Measurements from ENCODE around the gene C10orf67.

C10orf67 gene

GRCh38 chr10:23351926-23352519 is 7.4 kb upstream of the C10orf67 start:
- TF ChIP-seq CEBPB (IDR thresholded peaks at IDR 0.05) (no peak), EP300 (IDR thresholded peaks at IDR 0.05; ENCODE audit: borderline replicate concordance) (no peak)

DNA sequence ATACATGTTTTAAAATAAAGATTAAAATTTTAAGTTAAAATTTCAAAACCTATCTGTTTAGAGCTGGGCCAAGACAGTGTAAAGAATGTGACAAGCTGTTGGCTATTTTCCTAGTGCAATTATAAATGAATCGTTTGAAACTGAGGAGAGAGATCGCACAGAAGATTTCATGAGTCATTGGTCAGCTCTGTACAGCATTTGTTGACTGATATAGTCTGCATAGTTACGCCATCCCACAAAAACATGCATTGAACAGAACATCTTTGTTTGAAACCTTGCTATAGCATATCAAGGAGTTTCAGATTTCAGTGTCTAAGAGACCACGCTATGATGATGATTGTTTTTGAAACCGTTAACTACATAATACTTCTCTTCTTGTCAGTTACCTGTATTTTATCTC is 1.3 kb upstream of the C10orf67 start:
- TF ChIP-seq, protein P1, sequence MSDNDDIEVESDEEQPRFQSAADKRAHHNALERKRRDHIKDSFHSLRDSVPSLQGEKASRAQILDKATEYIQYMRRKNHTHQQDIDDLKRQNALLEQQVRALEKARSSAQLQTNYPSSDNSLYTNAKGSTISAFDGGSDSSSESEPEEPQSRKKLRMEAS (IDR thresholded peaks at IDR 0.05): no peak
- TF ChIP-seq CEBPB (IDR thresholded peaks at IDR 0.05) (no peak), REST (IDR thresholded peaks at IDR 0.05; ENCODE audit: low read depth) (no peak), RAD21 (IDR thresholded peaks at IDR 0.05; ENCODE audit: low read depth) (no peak), NFIC (IDR thresholded peaks at IDR 0.05) (no peak), YY1 (IDR thresholded peaks at IDR 0.05; ENCODE audit: low read depth) (no peak), TCF12 (IDR thresholded peaks at IDR 0.05; ENCODE audit: low read depth) (no peak), EP300 (IDR thresholded peaks at IDR 0.05; ENCODE audit: borderline replicate concordance) (no peak), FOXM1 (IDR thresholded peaks at IDR 0.05; ENCODE audit: borderline replicate concordance, low read depth) (no peak), ZBTB7A (IDR thresholded peaks at IDR 0.05; ENCODE audit: low read depth) (no peak), EGR1 (IDR thresholded peaks at IDR 0.05) (no peak), USF1 (IDR thresholded peaks at IDR 0.05) (no peak), TEAD4 (IDR thresholded peaks at IDR 0.05) (no peak), TAF1 (IDR thresholded peaks at IDR 0.05; ENCODE audit: low read depth) (no peak), CREB1 (IDR thresholded peaks at IDR 0.05; ENCODE audit: low read depth) (no peak)

- TF ChIP-seq TAF1 (IDR thresholded peaks at IDR 0.05; ENCODE audit: low read depth) (no peak), EGR1 (IDR thresholded peaks at IDR 0.05) (peak; percentile 56), ZBTB7A (IDR thresholded peaks at IDR 0.05; ENCODE audit: low read depth) (no peak)
Observed at GRCh38 chr10:23343591-23344240, 881 bp downstream of the C10orf67 start.

- TF ChIP-seq CREB1 (IDR thresholded peaks at IDR 0.05; ENCODE audit: low read depth) (no peak), EP300 (IDR thresholded peaks at IDR 0.05; ENCODE audit: borderline replicate concordance) (no peak), TEAD4 (IDR thresholded peaks at IDR 0.05) (no peak), RAD21 (IDR thresholded peaks at IDR 0.05; ENCODE audit: low read depth) (no peak), EGR1 (IDR thresholded peaks at IDR 0.05) (no peak), YY1 (IDR thresholded peaks at IDR 0.05; ENCODE audit: low read depth) (no peak)
- TF ChIP-seq, protein P1 (IDR thresholded peaks at IDR 0.05): no peak
Observed at GRCh38 chr10:23342213-23342884, 2.2 kb downstream of the C10orf67 start.

DNA sequence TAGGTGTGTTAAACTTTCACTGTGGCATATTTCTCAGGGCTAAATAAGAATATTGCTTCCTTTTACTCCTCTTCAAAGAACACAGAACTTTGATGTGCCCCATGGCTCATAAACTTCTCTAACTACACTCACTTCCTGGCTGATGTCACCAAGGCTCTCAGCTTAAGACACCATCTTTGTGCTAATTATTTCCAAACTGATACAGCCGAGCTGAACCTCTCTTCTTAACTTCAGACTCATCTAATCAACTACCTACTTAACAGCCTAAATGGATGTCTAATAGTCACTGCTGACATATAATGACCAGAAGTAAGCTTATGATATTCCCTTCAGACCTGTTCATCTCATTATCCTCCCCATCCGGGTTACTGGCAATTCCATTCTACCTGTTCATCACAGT is 3.6 kb downstream of the C10orf67 start:
- TF ChIP-seq NFIC (IDR thresholded peaks at IDR 0.05) (no peak), FOXM1 (IDR thresholded peaks at IDR 0.05; ENCODE audit: borderline replicate concordance, low read depth) (no peak), REST (IDR thresholded peaks at IDR 0.05; ENCODE audit: low read depth) (no peak), CREB1 (IDR thresholded peaks at IDR 0.05; ENCODE audit: low read depth) (no peak), CEBPB (IDR thresholded peaks at IDR 0.05) (no peak), EP300 (IDR thresholded peaks at IDR 0.05; ENCODE audit: borderline replicate concordance) (no peak), USF1 (IDR thresholded peaks at IDR 0.05) (no peak), TAF1 (IDR thresholded peaks at IDR 0.05; ENCODE audit: low read depth) (no peak), EGR1 (IDR thresholded peaks at IDR 0.05) (no peak), TCF12 (IDR thresholded peaks at IDR 0.05; ENCODE audit: low read depth) (no peak), RAD21 (IDR thresholded peaks at IDR 0.05; ENCODE audit: low read depth) (no peak), YY1 (IDR thresholded peaks at IDR 0.05; ENCODE audit: low read depth) (no peak)
- TF ChIP-seq, protein P1 (IDR thresholded peaks at IDR 0.05): no peak

Measured in Ishikawa (cell line).